ENCODE results near the gene TMEM144.

Gene TMEM144

DNA sequence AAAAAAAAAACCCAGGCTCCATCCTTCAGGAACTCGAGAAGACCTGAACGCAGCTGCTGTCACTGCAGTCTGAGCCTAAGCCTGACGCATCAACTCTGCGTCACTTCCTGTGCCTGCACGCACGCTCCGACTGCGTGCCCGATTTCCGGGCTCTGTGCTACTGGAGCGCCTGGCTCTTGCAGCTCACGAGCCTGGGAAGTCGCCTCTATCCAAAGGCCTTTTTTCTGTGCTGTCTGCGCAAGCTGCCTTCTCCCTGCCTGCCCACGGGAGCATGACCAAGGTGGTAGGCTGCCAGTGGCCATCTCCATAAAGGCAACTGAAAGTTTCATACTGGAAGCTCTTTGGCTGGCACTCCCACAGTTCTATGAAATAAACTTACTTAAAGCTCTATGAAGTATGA is 27.6 kb upstream of the TMEM144 start:
- Histone ChIP-seq H3K4me3 (ENCODE audit: low read depth, low read length) (peak overlapping the region; percentile 71), H3K27ac (peak overlapping the region; percentile 72), H3K9me3 (ENCODE audit: severe bottlenecking) (no peaks in the 10 kb centered on the region), H3K36me3 (no peaks in the 10 kb centered on the region), H3K27me3 (ENCODE audit: insufficient read depth, low read depth, severe bottlenecking) (no peaks in the 10 kb centered on the region)
- peak; percentile 96 for DNase-seq
- TF ChIP-seq, protein P1, sequence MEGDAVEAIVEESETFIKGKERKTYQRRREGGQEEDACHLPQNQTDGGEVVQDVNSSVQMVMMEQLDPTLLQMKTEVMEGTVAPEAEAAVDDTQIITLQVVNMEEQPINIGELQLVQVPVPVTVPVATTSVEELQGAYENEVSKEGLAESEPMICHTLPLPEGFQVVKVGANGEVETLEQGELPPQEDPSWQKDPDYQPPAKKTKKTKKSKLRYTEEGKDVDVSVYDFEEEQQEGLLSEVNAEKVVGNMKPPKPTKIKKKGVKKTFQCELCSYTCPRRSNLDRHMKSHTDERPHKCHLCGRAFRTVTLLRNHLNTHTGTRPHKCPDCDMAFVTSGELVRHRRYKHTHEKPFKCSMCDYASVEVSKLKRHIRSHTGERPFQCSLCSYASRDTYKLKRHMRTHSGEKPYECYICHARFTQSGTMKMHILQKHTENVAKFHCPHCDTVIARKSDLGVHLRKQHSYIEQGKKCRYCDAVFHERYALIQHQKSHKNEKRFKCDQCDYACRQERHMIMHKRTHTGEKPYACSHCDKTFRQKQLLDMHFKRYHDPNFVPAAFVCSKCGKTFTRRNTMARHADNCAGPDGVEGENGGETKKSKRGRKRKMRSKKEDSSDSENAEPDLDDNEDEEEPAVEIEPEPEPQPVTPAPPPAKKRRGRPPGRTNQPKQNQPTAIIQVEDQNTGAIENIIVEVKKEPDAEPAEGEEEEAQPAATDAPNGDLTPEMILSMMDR (IDR thresholded peaks at IDR 0.05; ENCODE audit: low read depth, low read length), result no peak

GRCh38 chr4:158186815-158187214 is 23.5 kb upstream of the TMEM144 start:
- Histone ChIP-seq H3K36me3 (no peaks in the 10 kb centered on the region), H3K27ac (no peak overlapping the region), H3K9me3 (ENCODE audit: severe bottlenecking) (no peaks in the 10 kb centered on the region), H3K27me3 (ENCODE audit: insufficient read depth, low read depth, severe bottlenecking) (no peaks in the 10 kb centered on the region), H3K4me3 (ENCODE audit: low read depth, low read length) (no peak overlapping the region)
- no peak for DNase-seq
- TF ChIP-seq, protein P1 (IDR thresholded peaks at IDR 0.05; ENCODE audit: low read depth, low read length), result no peak

DNA sequence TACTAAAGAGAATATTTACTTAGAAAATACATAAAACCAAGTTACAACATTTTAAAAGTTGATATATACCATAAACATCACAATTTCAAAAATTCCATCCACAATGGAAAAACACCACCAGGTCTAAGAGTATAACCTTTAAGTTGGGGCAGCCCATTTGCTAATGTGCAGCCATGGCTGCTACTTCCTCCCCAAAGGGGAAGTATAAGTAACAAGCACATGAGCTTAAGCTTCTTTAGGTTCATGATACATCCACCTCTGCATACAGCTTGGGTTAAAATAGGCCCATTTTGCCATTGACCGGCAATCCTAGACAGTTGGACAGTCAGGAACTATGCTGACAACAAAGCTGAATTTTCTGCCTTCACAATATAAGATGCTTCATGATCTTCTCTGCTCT is 20.9 kb upstream of the TMEM144 start:
- Histone ChIP-seq H3K27ac (no peak overlapping the region), H3K4me3 (ENCODE audit: low read depth, low read length) (no peak overlapping the region), H3K36me3 (no peaks in the 10 kb centered on the region), H3K9me3 (ENCODE audit: severe bottlenecking) (no peaks in the 10 kb centered on the region), H3K27me3 (ENCODE audit: insufficient read depth, low read depth, severe bottlenecking) (no peaks in the 10 kb centered on the region)
- no peak for DNase-seq
- TF ChIP-seq, protein P1 (IDR thresholded peaks at IDR 0.05; ENCODE audit: low read depth, low read length), result no peak

DNA sequence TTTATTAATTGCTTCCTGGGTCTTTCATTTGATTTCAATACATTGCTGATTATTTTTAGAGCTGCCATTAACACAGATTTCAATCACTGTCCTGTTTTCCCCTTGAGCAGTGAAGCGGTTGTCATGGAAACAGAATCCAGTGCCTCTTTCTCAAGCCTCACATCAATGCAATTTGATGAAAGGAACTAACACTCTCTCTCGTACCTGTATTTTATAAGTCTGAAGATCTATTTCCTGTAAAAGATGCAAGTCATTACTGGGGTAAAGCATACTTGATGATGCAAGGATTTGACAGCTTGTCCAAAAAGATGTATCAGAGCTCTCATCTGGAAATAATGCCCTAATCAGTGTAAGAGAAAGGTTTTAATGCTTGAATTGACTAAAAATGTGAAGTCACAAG is 19.6 kb upstream of the TMEM144 start:
- no peaks in the 10 kb centered on the region for H3K27me3 ChIP-seq (ENCODE audit: insufficient read depth, low read depth, severe bottlenecking)
- no peaks in the 10 kb centered on the region for H3K9me3 ChIP-seq (ENCODE audit: severe bottlenecking)
- H3K27ac ChIP-seq, result no peak overlapping the region
- DNase-seq, result no peak
- no peak overlapping the region for H3K4me3 ChIP-seq (ENCODE audit: low read depth, low read length)
- TF ChIP-seq, protein P1 (IDR thresholded peaks at IDR 0.05; ENCODE audit: low read depth, low read length), result no peak
- no peaks in the 10 kb centered on the region for H3K36me3 ChIP-seq

- TF ChIP-seq, protein P1 (IDR thresholded peaks at IDR 0.05; ENCODE audit: low read depth, low read length), result no peak
- DNase-seq, result no peak
- no peaks in the 10 kb centered on the region for H3K9me3 ChIP-seq (ENCODE audit: severe bottlenecking)
- no peaks in the 10 kb centered on the region for H3K27me3 ChIP-seq (ENCODE audit: insufficient read depth, low read depth, severe bottlenecking)
- no peaks in the 10 kb centered on the region for H3K36me3 ChIP-seq
- no peak overlapping the region for H3K4me3 ChIP-seq (ENCODE audit: low read depth, low read length)
- no peak overlapping the region for H3K27ac ChIP-seq
Measured at GRCh38 chr4:158192439-158193158, 17.7 kb upstream of the TMEM144 start.

Data from WERI-Rb-1 (cell line).